CD4-positive, alpha-beta T cell (primary cell): ENCODE data around the gene OR52L1. TPM values are rescaled to one million over a fixed set of nuclear protein-coding genes. Genes with fewer than 3 reads are reported as not detected.

Experiments used
- ATAC-seq: fragments of 200-7000 bp; cut with Tn5 transposase; one replicate; pipeline ENCODE4 v1.10.0; 2022; ENCODE audit warnings: mild to moderate bottlenecking; ENCODE audit not compliant: poor library complexity
- CTCF ChIA-PET: fragments of 350-600 bp; sonication (Branson Sonifier 250); formaldehyde crosslinking; loops from one replicate; lab custom pipeline; 2021; ENCODE audit warnings: antibody characterized with exemption, inconsistent platforms; lab: Charles Lee
- POLR2A ChIA-PET: fragments of 350-600 bp; sonication (Branson Sonifier 250); formaldehyde crosslinking; loops from one replicate; lab custom pipeline; 2021; ENCODE audit warnings: antibody characterized with exemption, inconsistent platforms; lab: Charles Lee
- DNase-seq, 14 experiments: peaks; one replicate each; pipeline ENCODE4 v3.0.0-alpha.2; 2013 to 2020; ENCODE audit warnings: mixed read lengths in 2 of 14
- H3K27ac ChIP-seq, 2 donors: one replicate each; pipeline versions ENCODE4 v1.5.1 to v1.7.0; 2013; ENCODE audit warnings: low read length in 2 of 2, low read depth in 1 of 2, mild to moderate bottlenecking in 1 of 2
- H3K27me3 ChIP-seq, 2 experiments: 1 replicate in 1 of 2; 2 replicates in 1 of 2; pipeline versions ENCODE4 v1.6.1 to v1.7.0; 2013; ENCODE audit warnings: low read length in 2 of 2, control low read depth in 1 of 2, mild to moderate bottlenecking in 1 of 2, moderate library complexity in 1 of 2; ENCODE audit not compliant: insufficient read depth in 2 of 2, control insufficient read depth in 1 of 2
- H3K36me3 ChIP-seq: one replicate; pipeline ENCODE4 v1.6.1; 2013; ENCODE audit warnings: low read length, control low read depth; ENCODE audit not compliant: insufficient read depth
- H3K4me1 ChIP-seq: one replicate; pipeline ENCODE4 v1.6.1; 2013; ENCODE audit warnings: low read length, control low read depth; ENCODE audit not compliant: insufficient read depth
- H3K4me3 ChIP-seq: one replicate; pipeline ENCODE4 v1.5.1; 2013; ENCODE audit warnings: mild to moderate bottlenecking, low read length, moderate library complexity
- H3K9me3 ChIP-seq, 2 experiments: 1 replicate in 1 of 2; 2 replicates in 1 of 2; pipeline versions ENCODE4 v1.6.1 to v1.7.0; 2013; ENCODE audit warnings: low read length in 2 of 2, mild to moderate bottlenecking in 2 of 2, control low read depth in 1 of 2, moderate library complexity in 1 of 2; ENCODE audit not compliant: control insufficient read depth in 1 of 2, insufficient read depth in 1 of 2
- H3K27ac Mint-ChIP-seq: one replicate; pipeline ENCODE4 v1.8.0; 2020; ENCODE audit warnings: mixed read lengths
- H3K27me3 Mint-ChIP-seq: one replicate; pipeline ENCODE4 v1.8.0; 2021; ENCODE audit warnings: mixed read lengths
- H3K36me3 Mint-ChIP-seq: one replicate; pipeline ENCODE4 v1.8.0; 2021; ENCODE audit warnings: low read depth, mixed read lengths
- H3K4me1 Mint-ChIP-seq: one replicate; pipeline ENCODE4 v1.8.0; 2021; ENCODE audit warnings: low read depth, mixed read lengths
- H3K4me3 Mint-ChIP-seq: one replicate; pipeline ENCODE4 v1.8.0; 2020; ENCODE audit warnings: mild to moderate bottlenecking, mixed read lengths
- H3K9me3 Mint-ChIP-seq: one replicate; pipeline ENCODE4 v1.8.0; 2020; ENCODE audit warnings: mixed read lengths
- CTCF ChIP-seq: fragments of 200-600 bp; IDR thresholded peaks from one replicate; pipeline ENCODE4 v1.8.0; 2022; ENCODE audit warnings: antibody characterized with exemption, mild to moderate bottlenecking
- intact Hi-C, 2 experiments: fragments of 100-400 bp; cut with DNase I in 1 of 2; cut with micrococcal nuclease in 1 of 2; formaldehyde crosslinking; loops; one replicate each; pipeline versions ENCODE4 v1.15.1 to v1.9.0; 2023 to 2025; cut with DNase I, micrococcal nuclease
- total RNA-seq, 174 experiments: library from RNA in 2 of 174; stranded (reverse) in 2 of 174; gene quantifications; one replicate each; pipeline ENCODE4 v1.2.3 and lab custom pipeline; 2021 to 2026

OR52L1 gene
- total RNA-seq, 2 experiments from 2014 or later = not detected

- Histone ChIP-seq H3K4me1 (no peaks in the 10 kb centered on the region), H3K27me3 (no peaks in the 10 kb centered on the region), H3K4me3 (no peak overlapping the region), H3K9me3 (no peaks in the 10 kb centered on the region), H3K27ac (no peak overlapping the region), H3K36me3 (no peaks in the 10 kb centered on the region)
- ATAC-seq (no peak), DNase-seq (peak in 3 of 14 experiments; percentile 1 to 24 (median 12))
- peaks cover 3% of the 10 kb centered on the region for H3K27me3 Mint-ChIP-seq
- POLR2A ChIA-PET = no interaction called here
- H3K27ac Mint-ChIP-seq = no peak overlapping the region
- H3K36me3 Mint-ChIP-seq = no peaks in the 10 kb centered on the region
- CTCF ChIA-PET = no interaction called here
- intact Hi-C loops = no loop called here
- no peak overlapping the region for H3K4me3 Mint-ChIP-seq
- no peak for TF ChIP-seq CTCF
- H3K9me3 Mint-ChIP-seq = no peaks in the 10 kb centered on the region
- H3K4me1 Mint-ChIP-seq = no peaks in the 10 kb centered on the region
Observed at GRCh38 chr11:5973530-5973929, 13.3 kb downstream of the OR52L1 start.

DNA sequence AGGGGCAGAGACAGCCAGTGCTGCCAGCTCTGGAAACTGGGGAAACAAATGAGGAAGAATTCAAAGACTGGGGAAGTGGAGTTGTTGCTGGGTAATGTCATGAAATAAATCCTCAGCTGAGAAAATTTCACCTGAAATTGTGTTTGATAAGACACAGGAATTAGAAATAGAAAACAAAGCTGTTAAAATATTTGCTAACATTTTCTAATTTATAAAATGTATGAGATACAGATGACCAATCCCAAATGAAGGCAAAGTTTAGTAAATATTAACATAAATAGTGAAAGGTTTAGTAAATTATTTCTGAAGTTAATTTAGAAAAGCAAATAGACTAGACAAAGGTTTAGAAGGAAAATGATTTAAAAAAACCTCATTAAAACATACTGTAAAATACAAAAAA is 18.4 kb downstream of the OR52L1 start, which contains the start of gene OR56A5:
Gene OR56A5 (minus strand): TSS at position 101 of the 400 bp plus-strand sequence. CDS start 0 bp downstream, at position 101.
- no peak for TF ChIP-seq CTCF
- H3K4me3 ChIP-seq = no peak within 1 kb of the TSS
- POLR2A ChIA-PET = no interaction called here
- peaks cover 5% of the 10 kb centered on the region for H3K36me3 Mint-ChIP-seq
- H3K27me3 ChIP-seq = peaks cover 0 to 3% of the 10 kb centered on the region in 2 experiments
- intact Hi-C loops = no loop called here
- H3K4me1 Mint-ChIP-seq = no peaks in the 10 kb centered on the region
- DNase-seq (no peak), ATAC-seq (no peak)
- H3K9me3 ChIP-seq = peaks cover 0 to 3% of the 10 kb centered on the region in 2 experiments
- CTCF ChIA-PET = no interaction called here
- H3K27ac Mint-ChIP-seq = no peak within 1 kb of the TSS
- peaks cover 14% of the 10 kb centered on the region for H3K27me3 Mint-ChIP-seq
- no peak within 1 kb of the TSS for H3K27ac ChIP-seq
- no peaks in the 10 kb centered on the region for H3K36me3 ChIP-seq
- H3K4me3 Mint-ChIP-seq = no peak within 1 kb of the TSS
- H3K9me3 Mint-ChIP-seq = peaks cover 7% of the 10 kb centered on the region
- no peaks in the 10 kb centered on the region for H3K4me1 ChIP-seq

DNA sequence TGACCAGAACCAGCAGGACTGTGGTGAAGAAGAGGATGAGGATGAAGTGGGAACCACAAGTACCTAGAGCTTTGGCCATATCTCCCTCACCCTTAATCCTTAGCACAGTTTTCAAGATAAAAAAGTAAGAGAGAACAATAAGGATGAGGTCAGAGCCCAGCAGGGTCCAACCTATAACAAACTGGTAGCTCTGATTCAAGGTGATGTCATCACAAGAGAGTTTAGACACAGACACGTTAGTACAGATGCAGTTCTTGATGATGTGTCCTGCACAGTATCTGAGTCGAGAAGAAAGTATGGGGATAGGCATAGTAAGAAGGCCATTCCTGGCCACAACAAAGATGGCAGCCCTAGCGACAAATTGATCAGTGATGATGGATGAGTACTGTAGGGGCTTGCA is 19.1 kb downstream of the OR52L1 start:
- no peak overlapping the region for H3K4me3 ChIP-seq
- H3K4me3 Mint-ChIP-seq = no peak overlapping the region
- ChIA-PET CTCF (no interaction called here), POLR2A (no interaction called here)
- H3K9me3 ChIP-seq = peaks cover under 1 to 10% of the 10 kb centered on the region in 2 experiments
- H3K9me3 Mint-ChIP-seq = peaks cover 11% of the 10 kb centered on the region
- peaks cover 6% of the 10 kb centered on the region for H3K36me3 Mint-ChIP-seq
- H3K36me3 ChIP-seq = no peaks in the 10 kb centered on the region
- no peak overlapping the region for H3K27ac ChIP-seq
- no peaks in the 10 kb centered on the region for H3K4me1 Mint-ChIP-seq
- ATAC-seq (no peak), DNase-seq (no peak)
- no peak overlapping the region for H3K27ac Mint-ChIP-seq
- no peaks in the 10 kb centered on the region for H3K4me1 ChIP-seq
- no peak for TF ChIP-seq CTCF
- H3K27me3 ChIP-seq = peaks cover 0 to 3% of the 10 kb centered on the region in 2 experiments
- intact Hi-C loops = no loop called here
- H3K27me3 Mint-ChIP-seq = peaks cover 14% of the 10 kb centered on the region
